Loucy (cell line): ENCODE data around the gene ULBP1.

Source experiments
- EZH2phosphoT487 ChIP-seq: fragments of 200-600 bp; IDR thresholded peaks from 2 replicates; pipeline ENCODE4 v1.6.1; 2018; ENCODE audit warnings: antibody characterized with exemption, mild to moderate bottlenecking, moderate library complexity, borderline replicate concordance
- TF ChIP-seq, protein P1 (sequence below): fragments of 200-600 bp; sonication (generic); conservative IDR thresholded peaks from 2 replicates; pipeline ENCODE4 v1.5.1; 2014; ENCODE audit warnings: mild to moderate bottlenecking, antibody characterized with exemption, low read length

DNA sequence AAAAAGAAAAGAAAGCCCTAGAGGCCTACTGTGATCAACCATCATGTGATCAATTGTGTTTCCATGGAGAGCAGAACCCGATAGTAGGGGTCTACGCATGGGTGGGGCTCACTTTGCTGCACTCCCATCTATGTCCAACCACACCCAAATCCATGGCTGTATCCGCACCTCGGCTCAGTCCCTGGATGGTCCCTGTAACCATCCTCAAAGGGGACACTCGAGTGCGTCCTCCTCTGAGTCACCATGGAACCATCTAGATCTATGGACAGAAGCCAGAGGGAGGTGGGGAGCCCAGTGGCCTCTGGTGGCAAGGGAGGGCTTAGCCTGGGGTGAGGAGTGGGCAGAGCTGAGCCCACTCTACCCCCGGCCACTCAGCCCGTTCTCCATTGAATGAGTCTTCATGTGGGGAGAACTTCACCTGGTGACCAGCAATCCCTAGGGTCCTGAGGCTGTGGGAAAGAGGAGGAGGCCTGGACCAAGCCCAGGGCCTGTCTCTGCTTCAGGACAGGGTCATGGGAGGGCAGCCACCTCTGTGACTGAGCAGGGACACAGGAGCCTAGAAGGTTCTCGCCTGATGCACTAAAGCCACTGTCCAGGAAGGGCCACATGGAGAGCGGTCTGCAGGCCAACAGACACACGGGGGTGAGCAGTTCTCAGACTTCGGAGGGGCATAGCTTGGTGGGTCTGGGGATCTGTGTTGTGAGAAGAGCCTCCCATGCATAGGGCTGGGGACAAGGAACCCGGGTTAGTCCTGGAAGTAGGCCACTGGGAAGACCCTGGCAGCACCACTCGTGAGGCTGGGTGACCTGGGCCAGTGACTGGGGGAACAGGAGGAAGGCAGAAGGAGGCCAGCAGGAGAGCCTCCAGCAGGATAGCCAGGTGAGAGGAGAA, 42.3 kb downstream of the ULBP1 start:
- TF ChIP-seq, protein P1, sequence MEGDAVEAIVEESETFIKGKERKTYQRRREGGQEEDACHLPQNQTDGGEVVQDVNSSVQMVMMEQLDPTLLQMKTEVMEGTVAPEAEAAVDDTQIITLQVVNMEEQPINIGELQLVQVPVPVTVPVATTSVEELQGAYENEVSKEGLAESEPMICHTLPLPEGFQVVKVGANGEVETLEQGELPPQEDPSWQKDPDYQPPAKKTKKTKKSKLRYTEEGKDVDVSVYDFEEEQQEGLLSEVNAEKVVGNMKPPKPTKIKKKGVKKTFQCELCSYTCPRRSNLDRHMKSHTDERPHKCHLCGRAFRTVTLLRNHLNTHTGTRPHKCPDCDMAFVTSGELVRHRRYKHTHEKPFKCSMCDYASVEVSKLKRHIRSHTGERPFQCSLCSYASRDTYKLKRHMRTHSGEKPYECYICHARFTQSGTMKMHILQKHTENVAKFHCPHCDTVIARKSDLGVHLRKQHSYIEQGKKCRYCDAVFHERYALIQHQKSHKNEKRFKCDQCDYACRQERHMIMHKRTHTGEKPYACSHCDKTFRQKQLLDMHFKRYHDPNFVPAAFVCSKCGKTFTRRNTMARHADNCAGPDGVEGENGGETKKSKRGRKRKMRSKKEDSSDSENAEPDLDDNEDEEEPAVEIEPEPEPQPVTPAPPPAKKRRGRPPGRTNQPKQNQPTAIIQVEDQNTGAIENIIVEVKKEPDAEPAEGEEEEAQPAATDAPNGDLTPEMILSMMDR: no peak
- no peak for TF ChIP-seq EZH2phosphoT487
